ENCODE measurements around the gene MYO3B.

Gene MYO3B

DNA sequence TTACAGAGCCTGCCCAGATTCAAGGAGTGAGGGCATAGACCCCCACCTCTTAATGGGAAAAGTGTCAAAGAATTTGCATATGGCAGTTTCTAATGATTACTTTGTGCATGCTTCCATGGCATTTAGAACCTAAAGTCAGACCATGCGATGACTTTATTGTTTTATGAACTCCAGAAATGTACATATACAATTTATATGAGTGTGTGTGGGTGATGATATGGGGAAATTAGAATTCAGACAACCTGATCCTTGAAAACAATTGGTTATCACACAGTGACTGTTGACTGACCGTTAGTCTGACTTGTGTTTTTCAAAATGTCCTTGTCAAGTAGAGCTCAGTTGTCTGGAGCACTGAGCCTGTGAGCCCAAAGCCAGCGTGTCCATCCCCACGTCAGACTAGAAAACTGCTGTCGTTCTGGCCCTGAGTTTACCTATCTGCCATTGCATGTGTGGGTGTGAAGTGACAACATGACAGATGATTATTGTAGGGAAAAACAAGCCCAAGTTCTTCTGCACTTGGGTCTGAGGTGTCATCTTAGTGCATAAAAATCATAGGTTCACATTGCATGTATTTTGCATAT lies 128.4 kb downstream of the MYO3B start:
- H3K4me3 ChIP-seq = no peak overlapping the region
- DNase-seq (ENCODE audit: low read depth, low spot score) = no peak
- no peak for TF ChIP-seq FOXP2 (optimal IDR thresholded peaks at IDR 0.05; ENCODE audit: control extremely low read depth, extremely low read length, insufficient read depth)
- TF ChIP-seq POLR2AphosphoS5 (IDR thresholded peaks at IDR 0.05; ENCODE audit: borderline replicate concordance, low read depth, low read length) = no peak
- TF ChIP-seq EZH2 (IDR thresholded peaks at IDR 0.05) = no peak

DNA sequence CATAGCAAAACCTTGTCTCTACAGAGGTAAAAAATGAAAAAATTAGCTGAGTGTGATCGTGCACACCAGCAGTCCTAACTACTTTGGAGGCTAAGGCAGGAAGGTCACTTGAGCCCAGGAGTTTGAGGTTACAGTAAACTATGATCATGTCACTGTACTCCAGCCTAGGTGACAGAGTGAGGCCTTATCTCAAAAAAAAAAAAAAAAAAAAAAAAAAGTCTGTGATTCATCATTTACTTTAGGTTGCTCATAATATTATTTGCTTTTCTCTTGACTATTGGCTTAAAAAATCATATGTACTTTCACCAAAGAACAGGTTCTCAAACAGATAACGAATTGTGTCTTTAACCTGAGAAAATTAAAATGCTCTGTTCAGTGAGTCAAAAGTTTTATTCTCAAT lies 129.1 kb downstream of the MYO3B start:
- TF ChIP-seq EZH2 (IDR thresholded peaks at IDR 0.05) (no peak), FOXP2 (optimal IDR thresholded peaks at IDR 0.05; ENCODE audit: control extremely low read depth, extremely low read length, insufficient read depth) (no peak), POLR2AphosphoS5 (IDR thresholded peaks at IDR 0.05; ENCODE audit: borderline replicate concordance, low read depth, low read length) (no peak)
- no peaks in the 10 kb centered on the region for H3K9me3 ChIP-seq (ENCODE audit: low read depth, low read length)

More for the DNA sequence above, 128.4 kb downstream of the MYO3B start:
- H3K27ac ChIP-seq = no peak overlapping the region
- no peaks in the 10 kb centered on the region for H3K36me3 ChIP-seq (ENCODE audit: insufficient read depth, low read length)
- H3K9me3 ChIP-seq (ENCODE audit: low read depth, low read length) = no peaks in the 10 kb centered on the region
- no peak overlapping the region for H3K9ac ChIP-seq (ENCODE audit: insufficient read length)

DNA sequence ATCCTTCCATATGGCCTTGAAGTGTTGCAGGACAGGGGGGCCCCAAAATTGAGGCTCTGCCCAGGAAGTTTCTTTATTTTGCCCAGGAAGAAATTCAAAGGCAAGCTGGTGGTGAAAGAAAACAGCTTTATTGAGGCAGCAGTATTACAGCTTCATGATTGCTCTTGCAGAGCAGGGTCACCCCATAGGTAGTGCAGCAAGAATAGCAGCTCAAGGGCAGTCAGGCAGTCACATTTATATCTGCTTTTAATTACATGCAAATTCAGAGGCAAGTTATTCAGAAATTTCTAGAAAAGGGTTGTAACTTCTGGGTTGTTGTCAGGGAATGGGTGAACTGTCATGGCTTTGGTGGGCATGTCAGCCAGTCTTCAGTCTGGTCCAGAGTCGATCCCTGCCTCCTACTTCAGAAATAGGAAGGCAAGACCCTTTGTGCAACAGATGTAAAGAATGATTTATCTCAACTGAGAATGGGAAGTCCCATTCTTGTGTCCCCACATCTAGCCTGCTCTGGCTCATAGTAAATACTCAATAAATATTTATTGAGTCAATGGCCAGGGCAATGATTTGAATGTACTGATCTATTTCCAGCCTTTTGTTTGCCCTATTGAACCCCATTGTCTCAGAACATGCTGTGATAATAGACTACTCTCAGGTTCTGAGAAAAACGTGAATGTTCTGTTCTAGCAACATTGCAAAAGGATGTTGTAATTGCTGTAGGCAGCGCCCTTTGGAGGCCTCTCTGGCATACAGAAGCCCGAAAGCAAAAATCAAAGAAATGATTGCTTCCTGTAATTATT lies 129.8 kb downstream of the MYO3B start:
- H3K36me3 ChIP-seq (ENCODE audit: insufficient read depth, low read length) = no peaks in the 10 kb centered on the region
- H3K27ac ChIP-seq = no peak overlapping the region
- no peak overlapping the region for H3K9ac ChIP-seq (ENCODE audit: insufficient read length)
- H3K4me3 ChIP-seq = no peak overlapping the region
- DNase-seq (ENCODE audit: low read depth, low spot score) = no peak
- no peaks in the 10 kb centered on the region for H3K9me3 ChIP-seq (ENCODE audit: low read depth, low read length)
- no peak for TF ChIP-seq POLR2AphosphoS5 (IDR thresholded peaks at IDR 0.05; ENCODE audit: borderline replicate concordance, low read depth, low read length)
- TF ChIP-seq FOXP2 (optimal IDR thresholded peaks at IDR 0.05; ENCODE audit: control extremely low read depth, extremely low read length, insufficient read depth) = no peak
- TF ChIP-seq EZH2 (IDR thresholded peaks at IDR 0.05) = no peak

More for the DNA sequence above, 129.1 kb downstream of the MYO3B start:
- H3K27ac ChIP-seq = no peak overlapping the region
- no peaks in the 10 kb centered on the region for H3K36me3 ChIP-seq (ENCODE audit: insufficient read depth, low read length)
- DNase-seq (ENCODE audit: low read depth, low spot score) = no peak
- H3K4me3 ChIP-seq = no peak overlapping the region
- no peak overlapping the region for H3K9ac ChIP-seq (ENCODE audit: insufficient read length)

DNA sequence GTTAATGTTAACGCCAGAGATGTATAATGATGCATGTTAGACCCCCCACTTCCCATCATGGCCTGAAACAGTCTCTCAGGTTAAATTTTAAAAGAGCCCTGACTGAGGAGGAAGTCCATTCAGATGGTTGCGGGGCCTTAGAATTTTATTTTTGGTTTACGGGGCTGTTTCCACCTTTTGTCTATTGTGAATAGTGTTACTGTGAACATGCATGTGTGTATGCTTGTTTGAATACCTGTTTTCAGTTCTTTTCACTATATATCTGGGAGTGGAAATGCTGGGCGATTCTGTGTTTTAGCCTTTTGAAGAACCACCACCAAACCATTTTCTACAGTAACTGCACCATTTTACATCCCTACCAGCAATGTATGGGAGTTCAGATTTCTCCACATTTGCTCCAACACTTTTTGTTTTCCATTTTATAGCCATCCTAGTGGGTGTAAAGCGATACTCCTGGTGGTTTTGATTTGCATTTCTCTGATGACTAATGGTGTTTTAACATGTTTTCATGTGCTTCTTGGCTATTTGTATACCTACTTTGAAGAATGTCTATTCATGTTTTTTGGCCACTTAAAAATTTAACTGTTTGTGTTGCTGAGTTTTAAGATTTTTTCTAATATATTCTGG lies 133.0 kb downstream of the MYO3B start:
- Histone ChIP-seq H3K9ac (ENCODE audit: insufficient read length) (no peak overlapping the region), H3K4me3 (no peak overlapping the region), H3K36me3 (ENCODE audit: insufficient read depth, low read length) (no peaks in the 10 kb centered on the region), H3K9me3 (ENCODE audit: low read depth, low read length) (no peaks in the 10 kb centered on the region), H3K27ac (no peak overlapping the region)
- DNase-seq (ENCODE audit: low read depth, low spot score) = no peak
- TF ChIP-seq POLR2AphosphoS5 (IDR thresholded peaks at IDR 0.05; ENCODE audit: borderline replicate concordance, low read depth, low read length) (no peak), FOXP2 (optimal IDR thresholded peaks at IDR 0.05; ENCODE audit: control extremely low read depth, extremely low read length, insufficient read depth) (no peak), EZH2 (IDR thresholded peaks at IDR 0.05) (no peak)

DNA sequence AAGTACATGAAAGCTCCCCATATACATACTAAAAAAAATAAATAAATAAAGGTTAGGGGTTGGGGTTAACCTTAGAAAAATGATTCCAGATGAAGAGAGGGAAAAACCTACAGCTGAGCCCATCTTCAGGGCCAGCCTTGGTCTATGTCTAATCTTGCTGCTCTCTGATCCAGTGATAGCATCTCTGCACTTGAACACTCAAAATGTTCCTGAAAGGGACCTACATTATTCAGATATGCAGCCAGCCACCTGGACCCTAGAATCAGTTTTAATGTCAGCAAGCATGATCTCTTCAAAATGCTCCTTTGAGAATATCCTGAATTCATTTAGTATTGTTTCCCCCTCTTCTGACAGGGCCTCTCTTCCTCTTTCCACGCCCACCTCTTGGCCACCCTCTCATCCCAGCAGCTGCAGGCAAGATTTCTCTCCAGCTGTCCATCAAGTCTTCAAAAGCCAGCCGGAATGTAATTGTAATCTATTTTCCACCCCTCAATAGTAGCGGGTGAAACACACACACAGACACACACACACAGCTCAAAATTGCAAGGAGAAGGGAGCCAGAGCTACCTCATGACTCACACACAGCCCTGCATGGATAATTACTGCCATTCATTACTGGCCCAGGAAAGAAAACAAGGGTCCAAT lies 135.5 kb downstream of the MYO3B start:
- TF ChIP-seq POLR2AphosphoS5 (IDR thresholded peaks at IDR 0.05; ENCODE audit: borderline replicate concordance, low read depth, low read length) (no peak), FOXP2 (optimal IDR thresholded peaks at IDR 0.05; ENCODE audit: control extremely low read depth, extremely low read length, insufficient read depth) (no peak), EZH2 (IDR thresholded peaks at IDR 0.05) (no peak)
- no peaks in the 10 kb centered on the region for H3K36me3 ChIP-seq (ENCODE audit: insufficient read depth, low read length)
- no peaks in the 10 kb centered on the region for H3K9me3 ChIP-seq (ENCODE audit: low read depth, low read length)
- no peak overlapping the region for H3K4me3 ChIP-seq
- H3K27ac ChIP-seq = no peak overlapping the region
- no peak for DNase-seq (ENCODE audit: low read depth, low spot score)
- no peak overlapping the region for H3K9ac ChIP-seq (ENCODE audit: insufficient read length)

DNA sequence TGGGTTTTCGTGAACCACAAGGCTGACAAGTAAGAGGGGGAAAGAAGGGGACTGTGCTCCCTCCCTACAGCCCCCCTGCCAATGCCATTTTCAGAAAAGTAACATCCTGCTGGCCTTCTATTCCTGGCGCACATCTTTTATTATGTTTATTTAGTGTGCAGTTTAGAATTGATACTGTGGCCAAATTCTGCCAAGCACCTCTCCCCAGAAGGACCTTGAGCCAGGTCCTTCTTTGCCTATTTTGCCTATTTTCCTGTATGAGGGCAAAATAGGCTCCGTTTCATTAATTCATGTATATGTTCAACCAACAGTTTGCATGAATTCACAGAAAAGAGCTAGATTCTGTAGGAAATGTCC lies 136.0 kb downstream of the MYO3B start:
- Histone ChIP-seq H3K36me3 (ENCODE audit: insufficient read depth, low read length) (no peaks in the 10 kb centered on the region), H3K9me3 (ENCODE audit: low read depth, low read length) (no peaks in the 10 kb centered on the region), H3K27ac (no peak overlapping the region), H3K4me3 (no peak overlapping the region), H3K9ac (ENCODE audit: insufficient read length) (no peak overlapping the region)
- no peak for TF ChIP-seq FOXP2 (optimal IDR thresholded peaks at IDR 0.05; ENCODE audit: control extremely low read depth, extremely low read length, insufficient read depth)
- TF ChIP-seq EZH2 (IDR thresholded peaks at IDR 0.05) = no peak
- TF ChIP-seq POLR2AphosphoS5 (IDR thresholded peaks at IDR 0.05; ENCODE audit: borderline replicate concordance, low read depth, low read length) = no peak
- no peak for DNase-seq (ENCODE audit: low read depth, low spot score)

DNA sequence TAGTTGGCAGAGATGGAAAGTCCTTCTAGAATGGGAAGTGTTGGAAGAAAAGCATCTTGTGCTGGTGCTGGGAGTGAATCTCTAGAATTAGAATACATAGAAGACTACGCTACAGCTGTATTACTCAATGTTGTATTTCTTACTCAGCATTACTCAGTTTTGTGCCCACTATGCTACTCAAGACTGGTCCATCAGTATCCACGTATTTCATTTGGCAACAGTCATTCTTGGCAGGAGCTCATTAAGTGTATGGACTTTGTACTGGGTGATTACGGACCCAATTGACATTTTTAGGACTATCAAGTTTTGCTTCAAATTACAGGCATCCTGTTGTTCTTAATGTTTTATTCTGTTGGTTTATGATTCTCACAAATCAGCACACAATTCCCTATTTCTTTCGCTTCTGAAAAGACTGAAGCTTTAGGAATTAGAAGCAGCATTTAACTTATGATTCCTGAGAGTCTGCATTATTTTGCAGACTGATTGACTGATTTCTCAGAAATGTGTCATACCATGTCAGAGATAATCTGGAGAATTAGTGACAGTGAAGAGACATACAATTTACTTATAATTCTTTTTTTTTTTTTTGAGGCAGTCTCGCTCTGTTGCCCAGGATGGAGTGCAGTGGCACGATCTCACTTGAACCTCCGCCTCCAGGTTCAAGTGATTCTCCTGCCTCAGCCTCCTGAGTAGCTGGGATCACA lies 136.9 kb downstream of the MYO3B start:
- no peak for DNase-seq (ENCODE audit: low read depth, low spot score)
- H3K9me3 ChIP-seq (ENCODE audit: low read depth, low read length) = no peaks in the 10 kb centered on the region
- H3K9ac ChIP-seq (ENCODE audit: insufficient read length) = no peak overlapping the region
- no peak overlapping the region for H3K27ac ChIP-seq
- H3K4me3 ChIP-seq = no peak overlapping the region
- TF ChIP-seq FOXP2 (optimal IDR thresholded peaks at IDR 0.05; ENCODE audit: control extremely low read depth, extremely low read length, insufficient read depth) = no peak
- no peak for TF ChIP-seq POLR2AphosphoS5 (IDR thresholded peaks at IDR 0.05; ENCODE audit: borderline replicate concordance, low read depth, low read length)
- TF ChIP-seq EZH2 (IDR thresholded peaks at IDR 0.05) = no peak
- no peaks in the 10 kb centered on the region for H3K36me3 ChIP-seq (ENCODE audit: insufficient read depth, low read length)
